Measurements from ENCODE around the gene SAA4.

DNA sequence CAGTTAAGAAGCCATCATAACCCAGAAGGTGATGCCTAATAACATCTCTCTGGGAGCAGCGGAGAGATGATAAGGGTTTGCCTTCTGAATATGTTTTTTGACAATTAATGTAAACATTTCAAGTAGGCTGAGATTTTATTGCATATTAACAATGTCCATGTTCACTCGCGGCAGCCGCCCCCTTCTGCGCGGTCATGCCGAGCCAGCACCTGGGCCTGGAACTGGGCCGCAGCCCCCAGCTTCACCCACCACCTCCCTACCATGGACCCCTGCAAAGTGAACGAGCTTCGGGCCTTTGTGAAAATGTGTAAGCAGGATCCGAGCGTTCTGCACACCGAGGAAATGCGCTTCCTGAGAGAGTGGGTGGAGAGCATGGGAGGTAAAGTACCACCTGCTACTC is 25.1 kb upstream of the SAA4 start:
- TF ChIP-seq NR3C1 (IDR thresholded peaks at IDR 0.05): no peak
- TF ChIP-seq, protein P1, sequence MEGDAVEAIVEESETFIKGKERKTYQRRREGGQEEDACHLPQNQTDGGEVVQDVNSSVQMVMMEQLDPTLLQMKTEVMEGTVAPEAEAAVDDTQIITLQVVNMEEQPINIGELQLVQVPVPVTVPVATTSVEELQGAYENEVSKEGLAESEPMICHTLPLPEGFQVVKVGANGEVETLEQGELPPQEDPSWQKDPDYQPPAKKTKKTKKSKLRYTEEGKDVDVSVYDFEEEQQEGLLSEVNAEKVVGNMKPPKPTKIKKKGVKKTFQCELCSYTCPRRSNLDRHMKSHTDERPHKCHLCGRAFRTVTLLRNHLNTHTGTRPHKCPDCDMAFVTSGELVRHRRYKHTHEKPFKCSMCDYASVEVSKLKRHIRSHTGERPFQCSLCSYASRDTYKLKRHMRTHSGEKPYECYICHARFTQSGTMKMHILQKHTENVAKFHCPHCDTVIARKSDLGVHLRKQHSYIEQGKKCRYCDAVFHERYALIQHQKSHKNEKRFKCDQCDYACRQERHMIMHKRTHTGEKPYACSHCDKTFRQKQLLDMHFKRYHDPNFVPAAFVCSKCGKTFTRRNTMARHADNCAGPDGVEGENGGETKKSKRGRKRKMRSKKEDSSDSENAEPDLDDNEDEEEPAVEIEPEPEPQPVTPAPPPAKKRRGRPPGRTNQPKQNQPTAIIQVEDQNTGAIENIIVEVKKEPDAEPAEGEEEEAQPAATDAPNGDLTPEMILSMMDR (IDR thresholded peaks at IDR 0.05): no peak
- TF ChIP-seq, protein P2, sequence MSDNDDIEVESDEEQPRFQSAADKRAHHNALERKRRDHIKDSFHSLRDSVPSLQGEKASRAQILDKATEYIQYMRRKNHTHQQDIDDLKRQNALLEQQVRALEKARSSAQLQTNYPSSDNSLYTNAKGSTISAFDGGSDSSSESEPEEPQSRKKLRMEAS (IDR thresholded peaks at IDR 0.05): no peak
